Prostate gland (tissue), 2 donors: Measurements from ENCODE around the gene SEPTIN6. TPM values are rescaled to one million over a fixed set of nuclear protein-coding genes. Genes with fewer than 3 reads are reported as not detected.

Experiments
- DNase-seq: peaks from one replicate; pipeline ENCODE4 v3.0.0-alpha.2; 2019; ENCODE audit warnings: low spot score
- H3K27ac ChIP-seq, 2 donors: fragments of 200-600 bp; sonication (generic); 2 replicates each; pipeline ENCODE4 v1.5.1; 2017 to 2019
- H3K27me3 ChIP-seq: fragments of 200-600 bp; sonication (generic); replicated peaks from 2 replicates; pipeline ENCODE4 v1.5.1; 2019; ENCODE audit not compliant: insufficient read depth
- H3K36me3 ChIP-seq, 2 donors: fragments of 200-600 bp; sonication (generic); 1 replicate in 1 of 2; 2 replicates in 1 of 2; pipeline versions ENCODE4 v1.5.1 to v1.8.1; 2017 to 2019
- H3K4me1 ChIP-seq: fragments of 200-600 bp; sonication (generic); replicated peaks from 2 replicates; pipeline ENCODE4 v1.5.1; 2019
- H3K4me3 ChIP-seq, 2 donors: fragments of 200-600 bp; sonication (generic); 2 replicates each; pipeline ENCODE4 v1.5.1; 2017 to 2019
- H3K9me3 ChIP-seq: fragments of 200-600 bp; sonication (generic); 2 replicates; pipeline ENCODE4 v1.5.1; 2017
- CTCF ChIP-seq, 4 experiments: fragments of 200-600 bp in 2 of 4; fragments of 450-650 bp in 2 of 4; sonication (generic) in 2 of 4; IDR thresholded peaks; 1 replicate in 3 of 4; 2 replicates in 1 of 4; pipeline ENCODE4 v1.5.1; 2016 to 2019; ENCODE audit warnings: antibody characterized with exemption in 4 of 4, mild to moderate bottlenecking in 2 of 4, moderate library complexity in 2 of 4
- POLR2A ChIP-seq: fragments of 450-650 bp; IDR thresholded peaks from one replicate; pipeline ENCODE4 v1.6.1; 2016; ENCODE audit warnings: antibody characterized with exemption, mild to moderate bottlenecking
- POLR2AphosphoS5 ChIP-seq: sonication (generic); formaldehyde crosslinking; IDR thresholded peaks from one replicate; pipeline ENCODE4 v1.6.1; 2017; ENCODE audit warnings: antibody characterized with exemption
- WGBS: methylation state at CpG from one replicate; pipeline ENCODE4 v1.1.5; 2018; 5-methylcytosine and 5-hydroxymethylcytosine counted together
- intact Hi-C: fragments of 100-400 bp; cut with DNase I; formaldehyde crosslinking; loops from one replicate; pipeline ENCODE4 v1.14.2; 2022
- total RNA-seq, 2 donors: library from RNA; depleted of rRNA; stranded (reverse); fragments of >200 nt; gene quantifications; one replicate each; pipeline ENCODE4 v1.1.0, GENCODE V29; 2016

The SEPTIN6 gene
- total RNA-seq, 2 donors from 2014 or later = 20.5 to 175 TPM

- DNase-seq = no peak
- WGBS = 92% methylated on average over 2 of the region's 2 CpGs
- Histone ChIP-seq H3K4me3 (no peak overlapping the region), H3K27me3 (no peaks in the 10 kb centered on the region), H3K36me3 (no peaks in the 10 kb centered on the region), H3K9me3 (no peaks in the 10 kb centered on the region), H3K27ac (no peak overlapping the region), H3K4me1 (no peaks in the 10 kb centered on the region)
- TF ChIP-seq POLR2A (no peak), CTCF (IDR thresholded peaks at IDR 0.05) (no peak), POLR2AphosphoS5 (no peak)
- intact Hi-C loops = no loop called here
These were observed 29.0 kb upstream of the SEPTIN6 start for GRCh38 chrX:119721926-119722325.

DNA sequence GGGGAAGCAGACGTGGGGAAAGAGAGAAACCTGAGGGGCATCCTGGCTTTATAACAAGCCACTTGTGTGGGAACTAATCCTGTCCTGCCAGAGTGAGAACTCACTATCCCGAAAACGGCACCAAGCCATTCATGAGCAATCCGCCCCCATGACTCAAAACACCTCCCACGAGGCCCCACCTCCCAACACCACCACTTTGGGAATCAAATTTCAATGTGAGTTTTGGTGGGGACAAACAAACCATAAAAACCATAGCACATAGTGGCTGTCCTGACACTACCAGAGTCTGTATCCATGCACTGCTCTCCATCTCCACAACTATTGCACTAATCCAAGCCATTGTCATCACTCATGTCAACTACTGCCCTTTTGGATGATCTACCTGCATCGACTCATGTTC lies 28.5 kb upstream of the SEPTIN6 start:
- intact Hi-C loops = no loop called here
- TF ChIP-seq CTCF (IDR thresholded peaks at IDR 0.05) (no peak), POLR2A (no peak), POLR2AphosphoS5 (no peak)
- H3K27me3 ChIP-seq = no peaks in the 10 kb centered on the region
- no peaks in the 10 kb centered on the region for H3K36me3 ChIP-seq
- no peak overlapping the region for H3K4me3 ChIP-seq
- no peak overlapping the region for H3K27ac ChIP-seq
- WGBS = 48% methylated on average over 6 of the region's 6 CpGs
- no peaks in the 10 kb centered on the region for H3K9me3 ChIP-seq
- H3K4me1 ChIP-seq = no peaks in the 10 kb centered on the region
- no peak for DNase-seq

DNA sequence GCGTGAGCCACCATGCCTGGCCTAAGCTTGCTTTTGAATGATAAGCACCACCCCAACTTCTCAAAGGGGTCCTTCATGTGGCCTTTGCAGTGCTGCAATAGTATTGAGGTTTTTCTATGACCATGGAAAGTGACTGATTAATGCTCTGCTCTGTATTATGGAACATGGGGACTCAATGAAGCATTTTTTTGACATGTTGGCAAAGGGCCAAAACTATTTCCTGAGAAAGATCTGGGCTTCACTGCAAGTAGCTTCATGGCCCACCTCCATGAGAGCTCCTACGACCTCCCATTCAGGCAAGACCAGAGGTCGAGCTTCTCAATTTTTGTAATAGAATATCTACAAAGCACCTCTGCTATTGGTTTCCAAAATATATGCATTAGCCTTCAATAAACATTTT lies 16.7 kb upstream of the SEPTIN6 start:
- TF ChIP-seq CTCF (IDR thresholded peaks at IDR 0.05) (no peak), POLR2A (no peak), POLR2AphosphoS5 (no peak)
- intact Hi-C loops = no loop called here

DNA sequence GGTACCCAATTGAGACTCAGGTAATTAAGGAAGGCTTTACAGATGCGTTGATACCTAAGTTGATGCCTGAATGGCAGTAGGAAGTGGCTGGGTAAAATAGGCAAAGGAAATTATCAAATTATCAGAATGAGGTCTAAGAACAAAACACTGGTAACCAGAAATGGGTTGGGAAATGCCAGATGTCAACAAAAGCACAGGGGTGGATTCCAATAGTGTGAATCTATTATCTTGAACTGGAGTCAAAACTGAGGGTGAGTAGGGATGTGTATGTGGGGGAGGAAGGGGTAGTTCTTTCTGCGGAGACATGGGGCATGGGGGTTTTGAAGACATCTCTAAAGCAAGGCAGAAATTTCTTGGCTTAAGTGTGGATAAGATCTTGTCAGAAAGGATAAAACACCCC lies 16.0 kb upstream of the SEPTIN6 start:
- no peak for TF ChIP-seq POLR2AphosphoS5
- 98% methylated on average over 2 of the region's 2 CpGs for WGBS
- Histone ChIP-seq H3K36me3 (no peaks in the 10 kb centered on the region), H3K27me3 (no peaks in the 10 kb centered on the region), H3K4me1 (no peaks in the 10 kb centered on the region), H3K27ac (no peak overlapping the region), H3K9me3 (no peaks in the 10 kb centered on the region), H3K4me3 (no peak overlapping the region)
- intact Hi-C loops = no loop called here
- no peak for DNase-seq

More for the DNA sequence above, 16.7 kb upstream of the SEPTIN6 start:
- Histone ChIP-seq H3K27ac (no peak overlapping the region), H3K4me1 (no peaks in the 10 kb centered on the region), H3K9me3 (no peaks in the 10 kb centered on the region), H3K27me3 (no peaks in the 10 kb centered on the region), H3K36me3 (no peaks in the 10 kb centered on the region), H3K4me3 (no peak overlapping the region)
- no peak for DNase-seq
- WGBS = 93% methylated on average over 2 of the region's 3 CpGs

- no peak overlapping the region for H3K4me3 ChIP-seq
- no peak overlapping the region for H3K27ac ChIP-seq
- 59% methylated on average over 5 of the region's 5 CpGs for WGBS
- no peaks in the 10 kb centered on the region for H3K4me1 ChIP-seq
- no peaks in the 10 kb centered on the region for H3K27me3 ChIP-seq
- intact Hi-C loops = no loop called here
- DNase-seq = no peak
- H3K36me3 ChIP-seq = no peaks in the 10 kb centered on the region
- no peaks in the 10 kb centered on the region for H3K9me3 ChIP-seq
- no peak for TF ChIP-seq POLR2AphosphoS5
These were observed 13.6 kb upstream of the SEPTIN6 start for GRCh38 chrX:119706616-119707015.

DNA sequence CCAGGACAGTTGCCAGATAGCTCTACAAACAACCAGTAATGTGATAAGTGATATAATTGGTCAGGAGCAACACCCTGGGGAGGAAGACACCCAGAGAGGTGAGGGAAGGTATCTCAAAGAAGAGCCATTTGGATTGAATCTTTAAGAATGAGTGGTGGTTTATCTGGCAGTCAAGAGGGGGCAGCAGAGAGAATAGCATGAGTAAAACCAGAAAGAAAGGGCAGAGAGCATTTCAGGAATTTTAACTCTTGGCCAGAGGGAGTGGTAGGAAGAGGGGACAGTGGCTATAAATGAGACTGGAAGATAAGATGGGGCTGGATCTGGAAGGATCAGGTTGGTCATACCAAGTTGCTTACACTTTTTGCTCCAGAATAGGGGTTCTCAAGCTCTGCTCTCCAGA lies 5.9 kb upstream of the SEPTIN6 start:
- Histone ChIP-seq H3K9me3 (no peaks in the 10 kb centered on the region), H3K27me3 (no peaks in the 10 kb centered on the region), H3K4me1 (no peaks in the 10 kb centered on the region), H3K36me3 (no peaks in the 10 kb centered on the region), H3K27ac (no peak overlapping the region), H3K4me3 (no peak overlapping the region)
- no peak for DNase-seq
- TF ChIP-seq POLR2A (no peak), POLR2AphosphoS5 (no peak), CTCF (IDR thresholded peaks at IDR 0.05) (peak in 1 of 4 experiments; percentile 34)
- intact Hi-C loops = no loop called here
